Measurements from ENCODE around the gene ANXA6. TPM values are rescaled to one million over a fixed set of nuclear protein-coding genes. Genes with fewer than 3 reads are reported as not detected.

ANXA6 gene
- total and polyA plus RNA-seq, 2 of the 4 experiments (the other 2 are of a cell fraction), result 355 to 610 TPM

DNA sequence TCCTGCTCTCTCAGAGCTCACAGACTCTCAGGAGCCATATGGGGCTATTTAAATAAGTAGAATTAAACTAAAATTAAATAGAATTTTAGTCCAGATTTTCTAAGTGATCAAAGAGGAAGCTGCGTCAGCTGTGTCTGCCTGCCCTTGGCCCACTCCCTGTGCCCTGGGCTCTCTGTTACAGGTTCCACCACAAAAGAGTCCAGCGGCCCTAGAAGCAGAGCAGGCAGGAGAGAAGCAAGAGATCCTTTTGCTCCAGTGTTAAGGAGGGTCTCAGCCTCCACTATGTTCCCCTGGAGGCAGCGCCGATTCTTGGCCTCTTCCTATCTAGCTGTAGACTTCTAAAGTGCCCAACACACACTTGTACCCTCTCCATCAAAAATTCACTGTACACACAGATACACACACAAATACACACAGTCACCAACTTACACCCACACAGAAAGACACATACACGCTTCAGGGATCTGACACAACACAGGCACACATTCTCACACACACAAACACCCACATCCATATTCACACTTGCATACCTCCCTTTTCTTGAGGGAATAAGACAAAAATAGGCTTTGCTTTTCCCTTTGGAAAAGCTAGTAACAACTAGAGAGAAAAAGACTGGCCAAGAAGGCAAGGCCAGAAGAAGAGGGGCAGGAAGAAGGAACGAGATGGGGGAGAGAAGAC lies 71.2 kb downstream of the ANXA6 start:
- no TSS peak for BruUV-seq (replicated peaks)
- Histone ChIP-seq H3K9ac (ENCODE audit: low read depth, low read length) (peak overlapping the region; percentile 33; the same call in 1 of the 2 replicates), H2AK5ac (ENCODE audit: low read depth, low read length) (peak overlapping the region; percentile 88), H3K23ac (ENCODE audit: low read depth, low read length) (peak overlapping the region; percentile 98), H2BK20ac (ENCODE audit: low read depth, low read length) (peak overlapping the region; percentile 76), H3K9me1 (ENCODE audit: insufficient read depth, low read length) (peaks cover 15% of the 10 kb centered on the region; the same call in 1 of the 2 replicates), H3K18ac (ENCODE audit: low read depth, low read length) (peak overlapping the region; percentile 67; the same call in 1 of the 2 replicates), H2BK15ac (ENCODE audit: low read depth, low read length) (peak overlapping the region; percentile 97), H2AFZ (replicated peaks; ENCODE audit: low read length, poor library complexity) (peak overlapping the region; percentile 78), H2AK9ac (replicated peaks; ENCODE audit: low read depth, low read length, poor library complexity) (peak overlapping the region; percentile 31), H3K4me3 (ENCODE audit: insufficient read depth, low read depth, low read length) (no peak overlapping the region; the same call in 1 of the 2 replicates), H3K27ac (ENCODE audit: insufficient read depth, low read length) (no peak overlapping the region), H3K14ac (replicated peaks; ENCODE audit: low read depth, low read length) (peak overlapping the region; percentile 79), H3K4me1 (ENCODE audit: control insufficient read depth, insufficient read depth, low read length) (peaks cover 8% of the 10 kb centered on the region; the same call in 1 of the 2 replicates), H2BK120ac (ENCODE audit: low read depth, low read length) (peak overlapping the region; percentile 85), H3K9me3 (ENCODE audit: control insufficient read depth, insufficient read depth, low read length) (no peaks in the 10 kb centered on the region), H3K4me2 (ENCODE audit: low read depth, low read length) (peak overlapping the region; percentile 14; the same call in 1 of the 2 replicates), H3K36me3 (ENCODE audit: control insufficient read depth, insufficient read depth, low read length) (no peaks in the 10 kb centered on the region), H4K91ac (ENCODE audit: insufficient read depth, low read depth, low read length) (peak overlapping the region; percentile 81; the same call in 1 of the 2 replicates), H4K5ac (ENCODE audit: low read depth, low read length) (peak overlapping the region; percentile 64; the same call in 1 of the 2 replicates), H3K27me3 (ENCODE audit: control insufficient read depth, insufficient read depth, low read length) (no peaks in the 10 kb centered on the region), H3K56ac (ENCODE audit: extremely low read depth, insufficient read depth, low read length) (no peak overlapping the region), H3K4ac (ENCODE audit: low read depth, low read length) (peak overlapping the region; percentile 89), H3K79me1 (ENCODE audit: low read depth in 1 of 2, low read length in 2 of 2) (peaks cover 11 to 30% of the 10 kb centered on the region in 2 experiments; a peak in 3 of 4 replicates), H4K8ac (ENCODE audit: low read depth in 2 of 2, low read length in 2 of 2) (peak overlapping the region; percentile 56 to 61; a peak in 3 of 4 replicates), H4K20me1 (ENCODE audit: insufficient read depth, low read length) (no peaks in the 10 kb centered on the region), H2BK5ac (ENCODE audit: low read depth, low read length, poor library complexity, severe bottlenecking) (peak overlapping the region; percentile 59)
- POLR2A ChIA-PET (ENCODE audit: unreplicated experiment), result no interaction called here
- CTCF ChIA-PET, result interaction anchor here (0.8 kb wide), 1 partner anchor 29 kb away, joined by 3 read pairs; no protein-coding TSS in a partner anchor
- 70% methylated on average over 2 of the region's 6 CpGs; no CpG with 5 or more reads in 1 of the 2 experiments for WGBS, 2 experiments (ENCODE audit: extremely low coverage in 2 of 2, insufficient read length in 1 of 2)
- intact Hi-C loops (cut with micrococcal nuclease) (no loop called here), in situ Hi-C loops (cut with MboI; ENCODE audit: low sequenced_read_pairs) (no loop called here), dilution Hi-C loops (cut with HindIII; ENCODE audit: low sequenced_read_pairs, unreplicated experiment) (no loop called here)
- DNase-seq (no peak), ATAC-seq (ENCODE audit: low read depth) (no peak)
- TF ChIP-seq, protein P1, sequence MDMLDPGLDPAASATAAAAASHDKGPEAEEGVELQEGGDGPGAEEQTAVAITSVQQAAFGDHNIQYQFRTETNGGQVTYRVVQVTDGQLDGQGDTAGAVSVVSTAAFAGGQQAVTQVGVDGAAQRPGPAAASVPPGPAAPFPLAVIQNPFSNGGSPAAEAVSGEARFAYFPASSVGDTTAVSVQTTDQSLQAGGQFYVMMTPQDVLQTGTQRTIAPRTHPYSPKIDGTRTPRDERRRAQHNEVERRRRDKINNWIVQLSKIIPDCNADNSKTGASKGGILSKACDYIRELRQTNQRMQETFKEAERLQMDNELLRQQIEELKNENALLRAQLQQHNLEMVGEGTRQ (IDR thresholded peaks at IDR 0.05; ENCODE audit: low read depth, low read length), result no peak
- TF ChIP-seq MXI1 (IDR thresholded peaks at IDR 0.05; ENCODE audit: borderline replicate concordance, low read depth, low read length) (no peak), RFX5 (IDR thresholded peaks at IDR 0.05; ENCODE audit: low read depth, low read length) (no peak), SMC3 (IDR thresholded peaks at IDR 0.05; ENCODE audit: low read depth, low read length) (no peak), POLR2A (IDR thresholded peaks at IDR 0.05; ENCODE audit: low read depth, low read length) (no peak), BHLHE40 (IDR thresholded peaks at IDR 0.05; ENCODE audit: low read depth, low read length) (no peak), CEBPB (IDR thresholded peaks at IDR 0.05; ENCODE audit: low read depth, low read length) (no peak), CHD1 (IDR thresholded peaks at IDR 0.05; ENCODE audit: low read depth, low read length) (no peak), RAD21 (IDR thresholded peaks at IDR 0.05; ENCODE audit: low read length) (no peak), MAZ (IDR thresholded peaks at IDR 0.05; ENCODE audit: borderline replicate concordance, low read depth, low read length) (no peak), MAFK (IDR thresholded peaks at IDR 0.05; ENCODE audit: low read depth, low read length) (no peak), NFE2L2 (IDR thresholded peaks at IDR 0.05; ENCODE audit: low read depth, low read length) (no peak)
- TF ChIP-seq, protein P2, sequence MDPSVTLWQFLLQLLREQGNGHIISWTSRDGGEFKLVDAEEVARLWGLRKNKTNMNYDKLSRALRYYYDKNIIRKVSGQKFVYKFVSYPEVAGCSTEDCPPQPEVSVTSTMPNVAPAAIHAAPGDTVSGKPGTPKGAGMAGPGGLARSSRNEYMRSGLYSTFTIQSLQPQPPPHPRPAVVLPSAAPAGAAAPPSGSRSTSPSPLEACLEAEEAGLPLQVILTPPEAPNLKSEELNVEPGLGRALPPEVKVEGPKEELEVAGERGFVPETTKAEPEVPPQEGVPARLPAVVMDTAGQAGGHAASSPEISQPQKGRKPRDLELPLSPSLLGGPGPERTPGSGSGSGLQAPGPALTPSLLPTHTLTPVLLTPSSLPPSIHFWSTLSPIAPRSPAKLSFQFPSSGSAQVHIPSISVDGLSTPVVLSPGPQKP (IDR thresholded peaks at IDR 0.05; ENCODE audit: borderline replicate concordance, low read depth, low read length), result no peak
- TF ChIP-seq, protein P3, sequence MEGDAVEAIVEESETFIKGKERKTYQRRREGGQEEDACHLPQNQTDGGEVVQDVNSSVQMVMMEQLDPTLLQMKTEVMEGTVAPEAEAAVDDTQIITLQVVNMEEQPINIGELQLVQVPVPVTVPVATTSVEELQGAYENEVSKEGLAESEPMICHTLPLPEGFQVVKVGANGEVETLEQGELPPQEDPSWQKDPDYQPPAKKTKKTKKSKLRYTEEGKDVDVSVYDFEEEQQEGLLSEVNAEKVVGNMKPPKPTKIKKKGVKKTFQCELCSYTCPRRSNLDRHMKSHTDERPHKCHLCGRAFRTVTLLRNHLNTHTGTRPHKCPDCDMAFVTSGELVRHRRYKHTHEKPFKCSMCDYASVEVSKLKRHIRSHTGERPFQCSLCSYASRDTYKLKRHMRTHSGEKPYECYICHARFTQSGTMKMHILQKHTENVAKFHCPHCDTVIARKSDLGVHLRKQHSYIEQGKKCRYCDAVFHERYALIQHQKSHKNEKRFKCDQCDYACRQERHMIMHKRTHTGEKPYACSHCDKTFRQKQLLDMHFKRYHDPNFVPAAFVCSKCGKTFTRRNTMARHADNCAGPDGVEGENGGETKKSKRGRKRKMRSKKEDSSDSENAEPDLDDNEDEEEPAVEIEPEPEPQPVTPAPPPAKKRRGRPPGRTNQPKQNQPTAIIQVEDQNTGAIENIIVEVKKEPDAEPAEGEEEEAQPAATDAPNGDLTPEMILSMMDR (conservative IDR thresholded peaks at IDR 0.05; ENCODE audit: low read depth, low read length), result no peak

All from IMR-90 (cell line).